GM12891 (cell line): ENCODE results near the gene GPSM1.

Source experiments
- POLR2A ChIP-seq: IDR thresholded peaks from 2 replicates; pipeline ENCODE4 v1.6.1; 2011; ENCODE audit warnings: low read depth, low read length, control low read depth
- SPI1 ChIP-seq: IDR thresholded peaks from 2 replicates; pipeline ENCODE4 v1.6.1; 2011; ENCODE audit warnings: low read depth, low read length, control low read depth
- TAF1 ChIP-seq: IDR thresholded peaks from 2 replicates; pipeline ENCODE4 v1.6.1; 2011; ENCODE audit warnings: low read depth, low read length, control low read depth

DNA sequence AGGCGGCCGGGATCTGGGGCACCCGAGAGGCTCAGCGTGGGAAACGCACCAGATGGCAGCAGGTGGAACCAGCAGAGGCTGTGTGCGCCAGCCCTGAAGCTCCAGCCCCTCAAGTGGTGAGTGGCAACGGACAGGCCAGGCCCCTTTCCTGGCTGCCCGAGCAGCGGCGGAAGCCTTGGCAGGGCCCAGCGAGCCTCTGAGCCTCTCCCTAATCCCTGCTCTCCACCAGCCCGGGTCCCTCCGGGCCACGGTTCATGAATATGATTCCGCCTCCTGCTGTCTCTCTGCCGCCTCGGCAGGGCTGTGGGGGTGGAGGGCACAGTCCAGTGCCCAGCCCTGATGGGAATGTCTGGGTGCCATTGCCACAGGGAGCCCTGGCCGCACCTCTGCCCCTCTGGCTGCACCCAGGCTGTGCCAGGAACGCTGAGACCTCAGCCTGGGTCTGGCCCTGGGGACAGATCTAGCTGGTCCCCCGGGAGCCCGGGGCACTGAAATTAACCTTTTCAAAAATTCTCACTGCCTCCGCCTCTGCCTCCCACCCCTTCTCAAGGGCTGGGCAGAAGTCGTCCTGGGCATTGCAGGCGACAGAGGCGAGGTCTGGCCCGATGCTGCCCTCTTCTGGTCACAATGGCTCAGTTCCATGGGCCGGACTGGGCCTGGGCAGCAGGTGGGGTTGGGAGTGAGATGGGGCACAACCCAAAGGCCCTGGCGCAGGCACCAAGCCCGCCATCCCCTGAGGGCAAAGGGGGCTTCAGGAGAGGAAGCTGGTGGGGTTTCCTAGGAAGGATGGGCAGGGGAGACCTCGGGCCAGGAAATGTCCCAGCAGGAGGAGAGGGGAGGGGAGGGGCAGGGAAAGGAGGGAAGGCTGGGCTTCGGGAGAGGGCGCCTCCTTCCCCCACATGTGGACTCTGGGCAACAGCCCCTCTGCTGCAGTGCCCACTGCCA lies 43.8 kb upstream of the GPSM1 start:
- TF ChIP-seq POLR2A (no peak), SPI1 (no peak), TAF1 (no peak)
